ENCODE measurements around the gene MCRIP2. TPM values are rescaled to one million over a fixed set of nuclear protein-coding genes. Genes with fewer than 3 reads are reported as not detected.

Gene MCRIP2
- total and polyA plus RNA-seq, 9 donors, result 0.98 to 42.3 (median 31.2) TPM

DNA sequence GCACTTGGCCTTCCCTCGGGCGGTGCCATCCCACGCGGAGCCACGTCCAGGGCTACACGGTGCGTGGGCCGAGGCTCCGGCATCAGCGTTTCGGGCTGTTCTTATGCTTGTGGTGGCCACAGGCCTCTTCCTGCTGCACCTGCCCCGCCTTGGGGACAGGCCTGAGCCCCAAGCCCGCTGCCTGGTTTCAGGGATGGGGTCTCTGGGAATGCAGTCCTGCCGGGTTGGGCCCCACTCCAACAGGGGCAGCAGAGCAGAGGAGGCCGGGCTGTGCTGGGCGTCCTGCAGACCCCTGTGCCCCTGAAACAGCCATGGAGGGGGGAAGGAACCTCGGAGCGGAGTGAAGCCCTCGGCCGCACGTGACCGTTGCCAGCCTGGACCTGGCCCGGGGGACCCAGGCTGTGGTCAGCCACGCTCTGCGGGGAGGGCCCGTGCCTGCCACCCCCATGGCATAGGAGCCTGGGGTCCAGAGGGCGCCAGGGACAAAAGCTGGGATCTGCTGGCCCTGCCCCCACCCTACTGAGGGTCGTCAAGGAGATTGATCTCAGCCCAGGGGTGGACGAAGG is 11.3 kb upstream of the MCRIP2 start:
- 27 to 35% (median 31%) methylated on average over 23 to 29 of the region's 29 CpGs for WGBS, 3 donors
- intact Hi-C loops (cut with DNase I), result loop anchor here in 1 of 4 donors (10.0 kb wide), 1 partner anchor 1334 kb away; the partner anchor contains the start of genes RNF151 and RPS2
- Histone ChIP-seq H3K9me3 (no peaks in the 10 kb centered on the region), H3K27me3 (no peaks in the 10 kb centered on the region), H3K4me1 (ENCODE audit: insufficient read depth) (peaks cover 17% of the 10 kb centered on the region), H3K4me3 (no peak overlapping the region), H3K36me3 (no peaks in the 10 kb centered on the region), H3K27ac (peak overlapping the region in 1 of 2 donors; percentile 12)
- TF ChIP-seq POLR2A (IDR thresholded peaks at IDR 0.05) (no peak), EP300 (IDR thresholded peaks at IDR 0.05) (no peak)
- TF ChIP-seq, protein P1, sequence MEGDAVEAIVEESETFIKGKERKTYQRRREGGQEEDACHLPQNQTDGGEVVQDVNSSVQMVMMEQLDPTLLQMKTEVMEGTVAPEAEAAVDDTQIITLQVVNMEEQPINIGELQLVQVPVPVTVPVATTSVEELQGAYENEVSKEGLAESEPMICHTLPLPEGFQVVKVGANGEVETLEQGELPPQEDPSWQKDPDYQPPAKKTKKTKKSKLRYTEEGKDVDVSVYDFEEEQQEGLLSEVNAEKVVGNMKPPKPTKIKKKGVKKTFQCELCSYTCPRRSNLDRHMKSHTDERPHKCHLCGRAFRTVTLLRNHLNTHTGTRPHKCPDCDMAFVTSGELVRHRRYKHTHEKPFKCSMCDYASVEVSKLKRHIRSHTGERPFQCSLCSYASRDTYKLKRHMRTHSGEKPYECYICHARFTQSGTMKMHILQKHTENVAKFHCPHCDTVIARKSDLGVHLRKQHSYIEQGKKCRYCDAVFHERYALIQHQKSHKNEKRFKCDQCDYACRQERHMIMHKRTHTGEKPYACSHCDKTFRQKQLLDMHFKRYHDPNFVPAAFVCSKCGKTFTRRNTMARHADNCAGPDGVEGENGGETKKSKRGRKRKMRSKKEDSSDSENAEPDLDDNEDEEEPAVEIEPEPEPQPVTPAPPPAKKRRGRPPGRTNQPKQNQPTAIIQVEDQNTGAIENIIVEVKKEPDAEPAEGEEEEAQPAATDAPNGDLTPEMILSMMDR (IDR thresholded peaks at IDR 0.05), result no peak
- peak in 3 of 5 donors; percentile 25 to 49 (median 26) for DNase-seq

DNA sequence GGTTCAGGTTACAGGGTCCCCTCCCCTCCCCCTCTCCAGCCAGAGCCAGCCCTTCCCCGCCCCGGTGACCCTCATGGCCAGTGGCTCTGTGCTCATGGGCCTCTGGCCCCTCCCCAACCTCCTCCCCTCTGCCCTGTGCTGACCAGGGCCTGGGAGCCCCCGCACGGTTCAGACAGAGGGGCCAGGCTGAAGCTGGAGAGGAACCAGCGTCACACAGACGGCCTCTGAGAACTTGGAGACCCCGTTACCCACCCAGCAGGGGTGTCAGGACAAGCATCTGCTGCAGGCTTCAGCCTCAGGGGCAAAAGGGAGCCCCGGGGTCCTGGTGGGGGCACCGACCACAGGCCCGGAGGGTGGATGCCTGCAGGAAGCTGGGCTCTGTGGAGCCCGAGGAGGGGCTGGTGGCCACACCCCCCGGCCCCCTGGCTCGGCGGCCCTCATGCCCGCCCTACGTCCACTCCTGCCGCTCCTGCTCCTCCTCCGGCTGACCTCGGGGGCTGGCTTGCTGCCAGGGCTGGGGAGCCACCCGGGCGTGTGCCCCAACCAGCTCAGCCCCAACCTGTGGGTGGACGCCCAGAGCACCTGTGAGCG is 10.7 kb upstream of the MCRIP2 start, which contains the start of gene WFIKKN1:
Gene WFIKKN1, plus strand, starts transcription at position 171 of the 591 bp plus-strand sequence. Its CDS starts 269 bp downstream, at position 440.
- intact Hi-C loops (cut with DNase I), result loop anchor here in 1 of 4 donors (10.0 kb wide), 1 partner anchor 1334 kb away; the partner anchor contains the start of genes RNF151 and RPS2
- no peak for TF ChIP-seq POLR2A (IDR thresholded peaks at IDR 0.05)
- H3K9me3 ChIP-seq, result no peaks in the 10 kb centered on the region
- no peaks in the 10 kb centered on the region for H3K36me3 ChIP-seq
- no peak within 1 kb of the TSS for H3K4me3 ChIP-seq
- peak; percentile 45 to 75 (median 68) for DNase-seq
- 2 to 5% (median 3%) methylated on average over 14 to 23 of the region's 23 CpGs for WGBS, 3 donors
- H3K4me1 ChIP-seq (ENCODE audit: insufficient read depth), result peaks cover 20% of the 10 kb centered on the region
- peak within 1 kb of the TSS in 1 of 2 donors; percentile 12 for H3K27ac ChIP-seq
- H3K27me3 ChIP-seq, result no peaks in the 10 kb centered on the region

DNA sequence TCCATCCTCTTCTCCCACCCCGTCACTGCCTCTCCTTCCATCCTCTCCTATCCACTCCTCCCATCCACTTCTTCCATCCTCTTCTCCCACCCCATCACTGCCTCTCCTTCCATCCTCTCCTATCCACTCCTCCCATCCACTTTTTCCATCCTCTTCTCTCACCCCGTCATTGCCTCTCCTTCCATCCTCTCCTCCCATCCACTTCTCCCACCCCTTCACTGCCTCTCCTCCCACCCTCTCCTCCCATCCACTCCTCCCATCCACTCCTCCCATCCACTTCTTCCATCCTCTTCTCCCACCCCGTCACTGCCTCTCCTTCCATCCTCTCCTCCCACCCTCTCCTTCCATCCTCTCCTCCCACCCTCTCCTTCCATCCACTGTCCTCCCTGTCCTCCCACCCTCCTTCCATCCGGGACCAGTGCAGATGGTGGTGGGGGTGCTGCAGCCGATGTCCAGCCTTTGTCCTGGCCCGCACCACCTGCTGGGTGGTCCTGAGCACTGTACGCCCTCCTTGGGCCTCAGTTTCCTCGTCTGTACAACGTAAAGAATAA is 9.7 kb upstream of the MCRIP2 start:
- Histone ChIP-seq H3K4me1 (ENCODE audit: insufficient read depth) (peaks cover 20% of the 10 kb centered on the region), H3K4me3 (no peak overlapping the region), H3K36me3 (no peaks in the 10 kb centered on the region), H3K27me3 (no peaks in the 10 kb centered on the region), H3K9me3 (no peaks in the 10 kb centered on the region), H3K27ac (no peak overlapping the region)
- intact Hi-C loops (cut with DNase I), result loop anchor here in 1 of 4 donors (10.0 kb wide), 1 partner anchor 1333 kb away; the partner anchor contains the start of genes RNF151 and RPS2
- TF ChIP-seq, protein P1 (IDR thresholded peaks at IDR 0.05), result no peak
- no peak for TF ChIP-seq POLR2A (IDR thresholded peaks at IDR 0.05)
- TF ChIP-seq EP300 (IDR thresholded peaks at IDR 0.05), result no peak
- no peak for DNase-seq
- 35 to 46% (median 39%) methylated on average over 8 to 9 of the region's 9 CpGs for WGBS, 3 donors

DNA sequence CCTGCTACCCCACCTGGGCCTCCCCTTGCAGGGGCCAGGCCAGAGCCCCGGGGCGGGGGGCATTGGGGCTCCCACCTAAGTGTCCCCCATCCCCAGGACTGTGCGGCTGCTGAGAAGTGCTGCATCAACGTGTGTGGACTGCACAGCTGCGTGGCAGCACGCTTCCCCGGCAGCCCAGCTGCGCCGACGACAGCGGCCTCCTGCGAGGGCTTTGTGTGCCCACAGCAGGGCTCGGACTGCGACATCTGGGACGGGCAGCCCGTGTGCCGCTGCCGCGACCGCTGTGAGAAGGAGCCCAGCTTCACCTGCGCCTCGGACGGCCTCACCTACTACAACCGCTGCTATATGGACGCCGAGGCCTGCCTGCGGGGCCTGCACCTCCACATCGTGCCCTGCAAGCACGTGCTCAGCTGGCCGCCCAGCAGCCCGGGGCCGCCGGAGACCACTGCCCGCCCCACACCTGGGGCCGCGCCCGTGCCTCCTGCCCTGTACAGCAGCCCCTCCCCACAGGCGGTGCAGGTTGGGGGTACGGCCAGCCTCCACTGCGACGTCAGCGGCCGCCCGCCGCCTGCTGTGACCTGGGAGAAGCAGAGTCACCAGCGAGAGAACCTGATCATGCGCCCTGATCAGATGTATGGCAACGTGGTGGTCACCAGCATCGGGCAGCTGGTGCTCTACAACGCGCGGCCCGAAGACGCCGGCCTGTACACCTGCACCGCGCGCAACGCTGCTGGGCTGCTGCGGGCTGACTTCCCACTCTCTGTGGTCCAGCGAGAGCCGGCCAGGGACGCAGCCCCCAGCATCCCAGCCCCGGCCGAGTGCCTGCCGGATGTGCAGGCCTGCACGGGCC is 8.9 kb upstream of the MCRIP2 start:
- no peak for TF ChIP-seq EP300 (IDR thresholded peaks at IDR 0.05)
- TF ChIP-seq POLR2A (IDR thresholded peaks at IDR 0.05), result no peak
- TF ChIP-seq, protein P1 (IDR thresholded peaks at IDR 0.05), result no peak
- intact Hi-C loops (cut with DNase I), result loop anchor here in 1 of 4 donors (10.0 kb wide), 1 partner anchor 1332 kb away; the partner anchor contains the start of genes RNF151 and RPS2
- H3K9me3 ChIP-seq, result no peaks in the 10 kb centered on the region
- H3K27ac ChIP-seq, result no peak overlapping the region
- H3K4me1 ChIP-seq (ENCODE audit: insufficient read depth), result peaks cover 24% of the 10 kb centered on the region
- peak in 4 of 5 donors; percentile 20 to 49 (median 44) for DNase-seq
- H3K36me3 ChIP-seq, result no peaks in the 10 kb centered on the region
- WGBS, 3 donors, result 90 to 95% (median 90%) methylated on average over 50 to 67 of the region's 67 CpGs
- H3K4me3 ChIP-seq, result no peak overlapping the region
- no peaks in the 10 kb centered on the region for H3K27me3 ChIP-seq
